HuH-7 (cell line): ENCODE results near the gene ANKRD36C.
"Not testable (repeated sequence)": the region's sequence is repeated elsewhere in the genome, so short reads cannot be mapped to it uniquely, and the experiment has no call there.

Experiments
- DNase-seq: peaks from one replicate; pipeline ENCODE4 v3.0.0; 2011; ENCODE audit warnings: low spot score

Gene ANKRD36C

DNA sequence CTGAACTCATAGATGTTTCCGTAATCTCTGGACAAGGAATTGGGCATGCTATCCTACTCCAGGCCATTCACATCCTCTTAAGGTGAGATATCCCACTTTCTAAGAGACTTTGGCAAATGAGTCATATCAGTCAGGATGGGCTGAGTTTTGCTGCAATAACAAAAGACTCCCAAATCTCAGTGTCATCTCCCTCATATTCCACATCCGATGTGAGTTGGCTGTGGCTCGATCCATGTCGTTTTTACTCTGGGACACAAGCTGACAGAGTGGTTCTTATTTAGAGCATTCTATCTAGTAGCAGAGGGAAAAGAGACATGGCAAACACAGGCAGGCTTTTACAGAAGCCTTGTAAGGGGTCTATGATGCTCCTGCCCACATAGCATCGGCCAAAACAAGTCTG, 14.6 kb upstream of the ANKRD36C start:
- not testable (repeated sequence) for DNase-seq

DNA sequence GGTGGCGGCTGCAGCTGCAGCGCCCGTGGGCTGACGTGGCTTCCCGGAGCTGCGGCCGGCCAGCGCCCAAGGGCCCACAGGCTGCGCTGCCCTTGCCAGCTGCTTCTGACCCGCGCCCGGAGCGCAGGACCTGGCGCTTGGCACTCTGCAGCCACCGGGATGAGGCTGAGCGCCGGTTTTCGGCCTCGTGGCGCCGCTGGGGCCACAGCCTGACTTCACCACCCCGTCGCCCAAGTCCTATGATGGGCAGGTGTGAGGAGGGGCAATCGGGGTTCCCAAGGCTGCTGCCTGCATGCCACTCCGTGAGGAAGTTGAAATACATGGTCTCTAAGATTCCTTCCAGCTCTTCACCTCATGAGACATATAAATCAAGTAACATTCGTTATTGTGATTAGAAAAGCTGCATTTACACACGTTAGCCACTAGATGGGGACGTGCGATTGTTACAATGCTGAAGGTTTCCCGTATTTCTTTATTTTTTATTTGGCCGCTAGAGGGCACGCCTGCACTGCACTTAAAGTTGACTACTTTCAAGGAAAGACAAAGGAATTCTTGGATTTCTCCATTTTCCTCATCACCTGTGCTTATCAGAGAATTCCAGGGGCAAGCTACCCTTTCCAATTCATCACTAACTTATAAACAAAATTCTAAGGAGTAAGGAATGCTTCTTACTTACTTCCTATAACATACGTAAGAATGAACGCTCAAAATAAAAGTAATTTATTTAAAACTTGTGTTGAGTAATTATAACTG, 1.1 kb upstream of the ANKRD36C start:
- not testable (repeated sequence) for DNase-seq

DNA sequence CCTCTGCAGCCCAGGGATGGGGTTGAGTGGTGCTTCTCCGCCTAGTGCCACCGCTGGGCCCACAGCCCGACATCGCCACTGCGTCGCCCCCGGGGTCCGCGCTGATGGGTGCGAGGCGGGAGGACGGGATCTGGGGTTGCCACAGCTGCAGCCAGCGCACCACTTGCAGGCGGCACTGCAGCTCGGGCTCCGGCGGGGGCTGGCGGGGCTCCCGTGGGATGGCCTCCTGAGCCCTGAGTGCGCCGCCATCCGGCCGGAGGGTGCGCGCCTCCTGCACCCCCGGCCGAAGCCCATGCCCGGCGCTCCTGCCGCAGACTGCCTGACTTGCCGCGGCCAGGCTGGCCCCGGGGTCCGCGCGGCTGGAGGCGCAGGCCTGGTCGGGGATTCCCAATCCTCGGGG, 478 bp upstream of the ANKRD36C start:
- not testable (repeated sequence) for DNase-seq

DNA sequence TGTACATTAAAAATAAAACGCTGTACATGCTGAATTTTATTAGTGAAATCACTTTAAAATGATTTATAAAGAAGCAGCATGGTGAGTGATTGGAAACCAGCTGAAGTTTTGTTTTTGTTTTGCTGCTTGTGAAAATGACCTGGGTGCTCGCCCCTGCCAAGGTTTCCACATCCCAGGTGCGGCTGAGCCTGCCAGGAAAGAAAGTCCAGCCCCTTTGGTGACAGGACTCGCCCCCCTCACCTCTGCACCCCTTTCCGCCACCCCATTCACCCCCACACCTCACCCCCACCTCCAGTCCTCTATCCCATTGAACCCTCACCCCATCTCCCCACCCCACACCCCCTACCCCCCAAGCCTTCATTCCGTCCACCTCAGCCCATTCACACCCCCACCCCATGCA, 740 bp downstream of the ANKRD36C start:
- not testable (repeated sequence) for DNase-seq

DNA sequence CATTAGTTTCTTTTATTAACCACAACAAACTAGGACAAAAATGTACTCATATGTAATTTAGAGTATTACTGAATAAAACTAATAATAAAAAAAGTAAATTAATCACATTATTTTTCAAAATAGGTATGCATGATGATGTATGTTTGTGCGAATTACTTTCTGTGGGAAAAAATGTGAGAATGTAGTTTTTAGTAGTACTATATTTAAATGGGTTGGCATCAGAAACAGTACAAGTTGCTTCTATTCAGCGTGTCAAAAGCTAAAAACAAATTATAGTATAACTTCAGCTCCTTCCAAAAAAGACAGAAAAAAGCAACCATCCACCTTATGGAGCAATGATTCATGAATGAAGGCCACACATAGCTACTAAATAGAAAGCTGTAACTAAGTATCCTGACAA, 40.0 kb downstream of the ANKRD36C start:
- DNase-seq, result not testable (repeated sequence)

GRCh38 chr2:95948039-95948438, 43.6 kb downstream of the ANKRD36C start:
- DNase-seq, result not testable (repeated sequence)

DNA sequence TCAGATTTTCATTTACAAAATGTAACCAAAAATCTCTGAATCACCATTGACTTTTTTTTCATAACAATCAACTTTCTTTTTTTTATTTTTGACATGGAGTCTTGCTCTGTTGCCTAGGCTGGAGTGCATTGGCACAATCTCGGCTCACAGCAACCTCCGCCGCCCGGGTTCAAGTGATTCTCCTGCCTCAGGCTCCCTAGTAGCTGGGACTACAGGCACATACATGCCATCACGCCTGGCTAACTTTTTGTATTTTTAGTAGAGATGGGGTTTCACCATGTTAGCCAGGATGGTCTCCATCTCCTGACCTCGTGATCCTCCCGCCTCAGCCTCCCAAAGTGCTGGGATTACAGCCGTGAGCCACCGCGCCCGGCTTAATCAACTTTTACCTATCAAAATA, 51.7 kb downstream of the ANKRD36C start:
- DNase-seq, result not testable (repeated sequence)

DNA sequence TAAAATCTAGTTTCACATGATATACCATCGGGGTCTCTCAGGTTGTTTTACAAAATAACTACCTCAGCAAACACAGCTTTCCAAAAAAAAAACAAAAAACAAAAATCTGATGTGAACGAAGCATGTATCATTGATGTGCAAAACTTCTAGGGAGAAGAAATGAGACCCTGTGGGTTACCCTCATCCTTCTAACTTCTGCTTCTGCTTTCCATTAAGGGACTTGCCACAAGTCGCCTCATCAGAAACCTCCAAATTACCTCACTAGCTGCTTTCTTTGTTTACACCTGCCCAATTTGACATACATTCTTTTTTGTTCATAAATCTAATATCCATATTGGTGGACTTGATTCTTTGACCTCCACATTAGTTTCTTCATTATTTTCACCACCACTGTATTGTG, 60.9 kb downstream of the ANKRD36C start:
- not testable (repeated sequence) for DNase-seq

- not testable (repeated sequence) for DNase-seq
Measured at GRCh38 chr2:95917007-95917406, 74.6 kb downstream of the ANKRD36C start.

DNA sequence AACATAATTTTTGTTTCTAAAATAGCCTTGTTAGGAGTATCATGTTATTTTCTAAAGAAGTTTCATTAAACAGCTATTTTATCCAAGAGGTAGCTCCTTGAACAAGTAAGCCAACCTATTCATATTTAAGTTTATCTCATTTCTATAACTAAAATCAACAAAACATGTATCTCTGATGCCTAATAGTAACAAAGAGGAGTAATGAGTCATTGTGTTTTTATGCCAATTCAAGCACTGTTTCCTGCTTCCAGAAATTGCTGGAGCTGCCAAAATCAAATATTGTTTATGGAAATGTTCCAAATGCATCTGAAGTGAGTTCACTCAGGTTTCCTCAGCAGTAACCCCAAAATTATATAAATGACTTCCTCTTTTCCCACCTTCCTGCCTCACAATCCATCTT, 76.5 kb downstream of the ANKRD36C start:
- DNase-seq, result not testable (repeated sequence)

- not testable (repeated sequence) for DNase-seq
Measured at GRCh38 chr2:95911431-95911830, 80.2 kb downstream of the ANKRD36C start.

- DNase-seq, result not testable (repeated sequence)
Measured at GRCh38 chr2:95894443-95894842, 97.2 kb downstream of the ANKRD36C start.

- not testable (repeated sequence) for DNase-seq
Measured at GRCh38 chr2:95867929-95868328, 123.7 kb downstream of the ANKRD36C start.

GRCh38 chr2:95867047-95867677, 124.5 kb downstream of the ANKRD36C start:
- not testable (repeated sequence) for DNase-seq

- not testable (repeated sequence) for DNase-seq
Measured at GRCh38 chr2:95862121-95862520, 129.5 kb downstream of the ANKRD36C start.

- DNase-seq, result no peak
Measured at GRCh38 chr2:95836151-95836550, 155.5 kb downstream of the ANKRD36C start.

GRCh38 chr2:95834077-95835013, 157.3 kb downstream of the ANKRD36C start:
- DNase-seq, result not testable (repeated sequence)

- DNase-seq, result not testable (repeated sequence)
Measured at GRCh38 chr2:95824218-95824617, 167.4 kb downstream of the ANKRD36C start.

- DNase-seq, result not testable (repeated sequence)
Measured at GRCh38 chr2:95817521-95817920, 174.1 kb downstream of the ANKRD36C start.

DNA sequence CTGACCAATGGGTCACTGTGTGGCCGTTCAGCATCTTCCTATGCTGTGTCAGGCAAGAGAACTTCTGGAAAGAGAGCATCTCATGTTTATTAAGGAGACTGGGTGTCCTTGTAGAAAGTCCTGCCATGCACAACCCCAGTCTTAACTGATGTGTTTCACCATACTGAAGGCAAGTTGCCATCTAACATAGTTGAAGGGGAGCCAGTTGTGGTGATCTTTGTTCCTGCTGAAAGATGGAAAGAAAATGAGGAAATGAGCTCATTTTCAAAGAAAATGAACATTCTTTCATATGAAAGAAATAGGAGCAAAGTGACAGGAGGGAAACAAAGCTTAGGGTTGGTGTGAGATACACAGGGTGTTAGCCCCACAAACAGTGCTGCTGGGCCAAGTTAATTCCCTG, 178.3 kb downstream of the ANKRD36C start:
- DNase-seq, result not testable (repeated sequence)

- no peak for DNase-seq
Measured at GRCh38 chr2:95799892-95800291, 191.7 kb downstream of the ANKRD36C start.
